Measurements from ENCODE around the gene POU3F2. TPM values are rescaled to one million over a fixed set of nuclear protein-coding genes. Genes with fewer than 3 reads are reported as not detected.
A peak's percentile ranks its signal among the peaks of the same experiment; 100 is the strongest.

Gene POU3F2
- total and polyA plus RNA-seq, 2 donors (not counting 1 experiment from before 2014, with no cell fraction given) = not detected

- ChIA-PET POLR2A (no interaction called here), CTCF (interaction anchor here (1.2 to 2.3 kb wide), 2 partner anchors 9 to 284 kb away, joined by 4 to 6 read pairs; no protein-coding TSS in a partner anchor)
- no peak for TF ChIP-seq EZH2 (IDR thresholded peaks at IDR 0.05; ENCODE audit: borderline replicate concordance, insufficient read depth, low read depth, low read length, poor library complexity, severe bottlenecking)
- TF ChIP-seq CTCF (IDR thresholded peaks at IDR 0.05) = no peak
- no peak overlapping the region for H3K27ac Mint-ChIP-seq
- H2AFZ ChIP-seq (ENCODE audit: insufficient read depth, low read depth, low read length, poor library complexity, severe bottlenecking) = peak overlapping the region; percentile 47
- H3K4me3 Mint-ChIP-seq = peak overlapping the region; percentile 77
- H3K4me3 ChIP-seq (ENCODE audit: control extremely low read depth in 1 of 5, extremely low read depth in 1 of 5, insufficient read depth in 1 of 5, low read depth in 2 of 5, low read length in 4 of 5) = peak overlapping the region in 2 of 5 experiments; percentile 29 to 39
- no peaks in the 10 kb centered on the region for H4K20me1 ChIP-seq (ENCODE audit: control insufficient read depth, insufficient read depth, low read length, poor library complexity, severe bottlenecking)
- peaks cover 82% of the 10 kb centered on the region for H3K27me3 Mint-ChIP-seq
- H3K9me3 ChIP-seq (ENCODE audit: control extremely low read depth in 1 of 3, control insufficient read depth in 2 of 3, insufficient read depth in 1 of 3, low read length in 2 of 3) = peaks cover 0 to 42% (median 0%) of the 10 kb centered on the region in 3 donors
- peaks cover 43% of the 10 kb centered on the region for H3K4me1 Mint-ChIP-seq
- DNase-seq (peak; percentile 51), ATAC-seq (ENCODE audit: low read depth) (no peak)
- H3K36me3 ChIP-seq (replicated peaks in 1 of 2; ENCODE audit: control extremely low read depth in 1 of 2, control insufficient read depth in 1 of 2, extremely low read depth in 1 of 2, insufficient read depth in 2 of 2, low read length in 1 of 2) = no peaks in the 10 kb centered on the region
- intact Hi-C loops (cut with micrococcal nuclease) = loop anchor here (10.0 kb wide), 1 partner anchor 1911 kb away; the partner anchor contains the start of gene KLHL32
- H3K27me3 ChIP-seq (replicated peaks in 1 of 4; ENCODE audit: control extremely low read depth in 1 of 4, control insufficient read depth in 3 of 4, insufficient read depth in 4 of 4, low read length in 3 of 4) = peaks cover 1 to 77% (median 70%) of the 10 kb centered on the region in 4 experiments
- peaks cover 49 to 60% of the 10 kb centered on the region in 2 donors for H3K4me1 ChIP-seq (ENCODE audit: control insufficient read depth in 2 of 2, insufficient read depth in 2 of 2, low read length in 2 of 2)
- H3K9ac ChIP-seq (ENCODE audit: low read length) = peak overlapping the region; percentile 0
- H3K79me2 ChIP-seq (ENCODE audit: control insufficient read depth, insufficient read depth, low read length) = no peaks in the 10 kb centered on the region
- WGBS (ENCODE audit: insufficient coverage) = 6% methylated on average over 75 of the region's 76 CpGs
- H3K27ac ChIP-seq (ENCODE audit: low read length in 2 of 2) = no peak overlapping the region
- H3K9me3 Mint-ChIP-seq (ENCODE audit: insufficient read depth) = no peaks in the 10 kb centered on the region
- peak overlapping the region; percentile 100 for H3K4me2 ChIP-seq (replicated peaks; ENCODE audit: low read depth, low read length, poor library complexity, severe bottlenecking)
Measured at GRCh38 chr6:98835149-98836024, 1.0 kb downstream of the POU3F2 start.

All from B cell (primary cell).